ENCODE measurements around the gene ATXN3. TPM values are rescaled to one million over a fixed set of nuclear protein-coding genes. Genes with fewer than 3 reads are reported as not detected.

Gene ATXN3
- total RNA-seq, 1 donor from 2014 or later: 25.9 TPM

DNA sequence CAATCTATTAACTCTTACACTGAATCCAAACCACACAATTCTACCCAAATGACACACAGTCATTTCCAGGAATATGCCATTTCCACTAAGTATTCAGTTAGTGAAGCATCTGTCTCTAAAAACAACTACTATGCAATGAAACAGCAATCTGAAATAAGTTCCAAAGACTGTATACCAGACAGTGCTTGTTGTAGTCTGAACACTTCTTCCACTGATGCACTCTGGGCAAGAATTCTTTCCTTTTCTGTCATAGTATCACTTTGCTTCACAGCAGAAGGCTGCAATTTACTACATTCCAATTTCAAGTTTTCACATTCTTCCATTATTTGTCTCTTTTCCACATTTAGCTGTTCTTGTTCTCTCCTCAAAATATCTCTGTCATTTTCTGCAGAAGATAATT is 92.3 kb downstream of the ATXN3 start:
- no peaks in the 10 kb centered on the region for H3K4me1 Mint-ChIP-seq
- no peaks in the 10 kb centered on the region for H3K27me3 Mint-ChIP-seq (ENCODE audit: low read depth)
- H3K27ac Mint-ChIP-seq (ENCODE audit: unreplicated experiment): no peak overlapping the region
- no peak for DNase-seq (ENCODE audit: low read depth, low spot score)
- H3K36me3 Mint-ChIP-seq (ENCODE audit: low read depth): peaks cover 10% of the 10 kb centered on the region
- no peaks in the 10 kb centered on the region for H3K9me3 Mint-ChIP-seq
- TF ChIP-seq, protein P1, sequence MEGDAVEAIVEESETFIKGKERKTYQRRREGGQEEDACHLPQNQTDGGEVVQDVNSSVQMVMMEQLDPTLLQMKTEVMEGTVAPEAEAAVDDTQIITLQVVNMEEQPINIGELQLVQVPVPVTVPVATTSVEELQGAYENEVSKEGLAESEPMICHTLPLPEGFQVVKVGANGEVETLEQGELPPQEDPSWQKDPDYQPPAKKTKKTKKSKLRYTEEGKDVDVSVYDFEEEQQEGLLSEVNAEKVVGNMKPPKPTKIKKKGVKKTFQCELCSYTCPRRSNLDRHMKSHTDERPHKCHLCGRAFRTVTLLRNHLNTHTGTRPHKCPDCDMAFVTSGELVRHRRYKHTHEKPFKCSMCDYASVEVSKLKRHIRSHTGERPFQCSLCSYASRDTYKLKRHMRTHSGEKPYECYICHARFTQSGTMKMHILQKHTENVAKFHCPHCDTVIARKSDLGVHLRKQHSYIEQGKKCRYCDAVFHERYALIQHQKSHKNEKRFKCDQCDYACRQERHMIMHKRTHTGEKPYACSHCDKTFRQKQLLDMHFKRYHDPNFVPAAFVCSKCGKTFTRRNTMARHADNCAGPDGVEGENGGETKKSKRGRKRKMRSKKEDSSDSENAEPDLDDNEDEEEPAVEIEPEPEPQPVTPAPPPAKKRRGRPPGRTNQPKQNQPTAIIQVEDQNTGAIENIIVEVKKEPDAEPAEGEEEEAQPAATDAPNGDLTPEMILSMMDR (conservative IDR thresholded peaks at IDR 0.05): no peak
- H3K4me3 Mint-ChIP-seq: no peak overlapping the region

- H3K36me3 Mint-ChIP-seq (ENCODE audit: low read depth): peaks cover 13% of the 10 kb centered on the region
Observed at GRCh38 chr14:92012121-92012748, 94.1 kb downstream of the ATXN3 start.

DNA sequence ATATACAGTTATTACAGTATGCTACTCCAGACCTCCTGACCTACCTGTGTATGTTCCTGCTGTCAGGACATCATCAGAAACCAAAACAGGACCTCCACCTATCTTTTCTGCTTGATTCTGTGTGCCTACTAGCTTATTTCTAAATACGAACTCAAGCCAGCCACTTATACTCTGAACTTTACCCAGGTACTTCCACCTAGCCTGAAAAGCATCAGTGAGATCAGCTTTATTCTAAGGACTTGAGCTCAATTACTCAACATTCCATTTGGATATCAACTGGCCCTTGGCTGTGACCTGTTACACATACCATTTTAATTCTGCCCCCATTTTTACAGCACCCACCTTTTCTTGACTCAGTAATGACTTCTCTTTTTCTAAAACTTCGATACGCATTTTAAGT is 95.7 kb downstream of the ATXN3 start:
- TF ChIP-seq, protein P1 (conservative IDR thresholded peaks at IDR 0.05): no peak
- no peak overlapping the region for H3K4me3 Mint-ChIP-seq
- H3K4me1 Mint-ChIP-seq: no peaks in the 10 kb centered on the region
- no peak overlapping the region for H3K27ac Mint-ChIP-seq (ENCODE audit: unreplicated experiment)
- no peaks in the 10 kb centered on the region for H3K27me3 Mint-ChIP-seq (ENCODE audit: low read depth)
- peaks cover 12% of the 10 kb centered on the region for H3K36me3 Mint-ChIP-seq (ENCODE audit: low read depth)
- no peaks in the 10 kb centered on the region for H3K9me3 Mint-ChIP-seq
- no peak for DNase-seq (ENCODE audit: low read depth, low spot score)

More at GRCh38 chr14:92012121-92012748, 94.1 kb downstream of the ATXN3 start:
- TF ChIP-seq, protein P1 (conservative IDR thresholded peaks at IDR 0.05): no peak
- Mint-ChIP-seq H3K4me1 (no peaks in the 10 kb centered on the region), H3K27ac (ENCODE audit: unreplicated experiment) (no peak overlapping the region), H3K27me3 (ENCODE audit: low read depth) (no peaks in the 10 kb centered on the region), H3K4me3 (no peak overlapping the region), H3K9me3 (no peaks in the 10 kb centered on the region)
- no peak for DNase-seq (ENCODE audit: low read depth, low spot score)

DNA sequence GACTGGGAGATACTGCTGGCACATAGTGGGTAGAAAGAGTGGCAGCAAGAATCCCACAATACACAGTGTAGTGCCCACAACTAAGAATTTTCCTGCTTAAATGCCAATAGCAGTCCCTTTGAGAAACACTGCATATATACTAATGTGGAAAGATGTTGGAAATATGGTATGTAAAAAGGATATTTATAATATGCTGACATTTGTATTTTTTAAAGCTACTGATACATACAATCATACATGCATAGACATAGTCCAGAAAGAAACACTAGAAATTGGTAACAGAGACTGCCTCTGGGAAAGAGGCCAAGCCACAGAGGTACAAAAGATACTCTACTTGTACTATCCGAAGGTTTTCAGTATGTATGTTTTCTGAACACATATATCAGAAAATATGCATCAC is 96.8 kb downstream of the ATXN3 start:
- TF ChIP-seq, protein P1 (conservative IDR thresholded peaks at IDR 0.05): no peak
- no peak for DNase-seq (ENCODE audit: low read depth, low spot score)
- Mint-ChIP-seq H3K36me3 (ENCODE audit: low read depth) (peaks cover 21% of the 10 kb centered on the region), H3K4me1 (no peaks in the 10 kb centered on the region), H3K9me3 (no peaks in the 10 kb centered on the region), H3K27ac (ENCODE audit: unreplicated experiment) (no peak overlapping the region), H3K4me3 (no peak overlapping the region), H3K27me3 (ENCODE audit: low read depth) (no peaks in the 10 kb centered on the region)

Other genes with a start within 250 kb of the ATXN3 start
- gene TC2N, start 239.0 kb downstream of the ATXN3 start, total RNA-seq: 0.09 TPM in 1 of 2 replicates, not detected in the other
- 0.61 and 1.0 TPM in 2 replicates for gene FBLN5, start 158.9 kb downstream of the ATXN3 start, total RNA-seq
- gene TRIP11, start 66.5 kb downstream of the ATXN3 start, total RNA-seq: 39.1 and 41.3 TPM in 2 replicates
- 117 and 136 TPM in 2 replicates for gene NDUFB1, start 15.1 kb upstream of the ATXN3 start, total RNA-seq
- 81.7 and 91.1 TPM in 2 replicates for gene CPSF2, start 15.4 kb upstream of the ATXN3 start, total RNA-seq
- gene SLC24A4, start 216.6 kb upstream of the ATXN3 start, total RNA-seq: 0.26 TPM in 1 of 2 replicates, not detected in the other